Endothelial cell of umbilical vein (primary cell): ENCODE data around the gene RAD50. TPM values are rescaled to one million over a fixed set of nuclear protein-coding genes. Genes with fewer than 3 reads are reported as not detected.

Experiments
- BruUV-seq: library from RNA; stranded (reverse); fragments of 400-500 nt; replicated peaks from 2 replicates; lab custom pipeline; 2021; lab: Mats Ljungman, UMichigan
- CTCF ChIA-PET: fragments of 300-600, 350-600 bp; sonication (Branson Sonifier 250); formaldehyde crosslinking; loops from one replicate; lab custom pipeline; 2021; ENCODE audit warnings: antibody characterized with exemption, inconsistent platforms; lab: Charles Lee
- POLR2A ChIA-PET: fragments of 300-600, 350-600 bp; sonication (Branson Sonifier 250); formaldehyde crosslinking; loops from one replicate; lab custom pipeline; 2021; ENCODE audit warnings: antibody characterized with exemption, inconsistent platforms; lab: Charles Lee
- DNase-seq: peaks from one replicate; pipeline ENCODE4 v3.0.0-alpha.2; 2011; ENCODE audit warnings: low read depth, low spot score
- FAIRE-seq: peaks from 2 replicates; lab custom pipeline; 2011; peaks lifted over from hg19 to GRCh38; lab: Jason Lieb, UNC
- H2AFZ ChIP-seq: 2 replicates; pipeline ENCODE4 v1.6.0; 2012; ENCODE audit warnings: low read depth, low read length, control low read depth, inconsistent platforms
- H3K27ac ChIP-seq: 2 replicates; pipeline ENCODE4 v1.5.1; 2011; ENCODE audit warnings: low read depth, mild to moderate bottlenecking, control low read depth, low read length, moderate library complexity; ENCODE audit not compliant: insufficient read depth
- H3K27me3 ChIP-seq, 2 experiments: 2 replicates each; pipeline versions ENCODE4 v1.6.0 to v1.6.1; 2011; ENCODE audit warnings: low read length in 2 of 2, mixed read lengths in 1 of 2; ENCODE audit not compliant: control insufficient read depth in 2 of 2, insufficient read depth in 2 of 2
- H3K36me3 ChIP-seq, 2 experiments: 2 replicates in 1 of 2; 3 replicates in 1 of 2; pipeline ENCODE4 v1.5.1; 2011; ENCODE audit warnings: low read length in 2 of 2, mild to moderate bottlenecking in 1 of 2, moderate library complexity in 1 of 2; ENCODE audit not compliant: control insufficient read depth in 2 of 2, insufficient read depth in 2 of 2; ENCODE audit errors: extremely low read depth in 1 of 2
- H3K4me1 ChIP-seq: 3 replicates; pipeline ENCODE4 v1.5.1; 2011; ENCODE audit warnings: mild to moderate bottlenecking, low read length; ENCODE audit not compliant: control insufficient read depth, insufficient read depth; ENCODE audit errors: extremely low read depth
- H3K4me2 ChIP-seq: 2 replicates; pipeline ENCODE4 v1.6.1; 2011; ENCODE audit warnings: low read length, control low read depth, mixed read lengths; ENCODE audit not compliant: insufficient read depth
- H3K4me3 ChIP-seq, 3 experiments: fragments of 200-600 bp in 1 of 3; sonication (generic), shearing (Covaris generic) in 1 of 3; replicated peaks in 1 of 3; 2 replicates each; pipeline ENCODE4 v1.5.1; 2011 to 2016; ENCODE audit warnings: control low read depth in 3 of 3, low read length in 3 of 3, mild to moderate bottlenecking in 2 of 3, inconsistent platforms in 1 of 3, low read depth in 1 of 3, moderate library complexity in 1 of 3; ENCODE audit not compliant: insufficient read depth in 1 of 3
- H3K79me2 ChIP-seq: 2 replicates; pipeline ENCODE4 v1.6.0; 2012; ENCODE audit warnings: low read length, inconsistent platforms; ENCODE audit not compliant: control insufficient read depth, insufficient read depth
- H3K9ac ChIP-seq: replicated peaks from 2 replicates; pipeline ENCODE3; 2011; ENCODE audit warnings: low read length, control low read depth; ENCODE audit not compliant: insufficient read depth; ENCODE audit errors: extremely low read depth
- H3K9me1 ChIP-seq: replicated peaks from 3 replicates; pipeline ENCODE4 v1.6.0; 2011; ENCODE audit warnings: mild to moderate bottlenecking, low read length; ENCODE audit not compliant: control insufficient read depth, insufficient read depth; ENCODE audit errors: extremely low read depth
- H3K9me3 ChIP-seq: replicated peaks from 2 replicates; pipeline ENCODE4 v1.5.1; 2012; ENCODE audit warnings: low read length, inconsistent platforms; ENCODE audit not compliant: control insufficient read depth, insufficient read depth
- H4K20me1 ChIP-seq: replicated peaks from 2 replicates; pipeline ENCODE3; 2011; ENCODE audit warnings: mild to moderate bottlenecking, low read length; ENCODE audit not compliant: control insufficient read depth, insufficient read depth; ENCODE audit errors: extremely low read depth
- CTCF ChIP-seq, 2 donors: IDR thresholded peaks; 1 replicate in 1 of 2; 2 replicates in 1 of 2; pipeline ENCODE4 v1.5.1; 2011; ENCODE audit warnings: low read length in 2 of 2, mild to moderate bottlenecking in 2 of 2, moderate library complexity in 2 of 2, control low read depth in 1 of 2, inconsistent platforms in 1 of 2, low read depth in 1 of 2; ENCODE audit not compliant: insufficient read depth in 1 of 2; ENCODE audit errors: extremely low read depth in 1 of 2
- EZH2 ChIP-seq: IDR thresholded peaks from 2 replicates; pipeline ENCODE4 v1.6.1; 2012; ENCODE audit warnings: borderline replicate concordance, low read depth, mild to moderate bottlenecking, moderate library complexity, low read length, inconsistent platforms; ENCODE audit not compliant: severe bottlenecking
- FOS ChIP-seq: IDR thresholded peaks from 2 replicates; pipeline ENCODE4 v1.6.1; 2011; ENCODE audit warnings: mild to moderate bottlenecking, low read length, moderate library complexity, borderline replicate concordance; ENCODE audit not compliant: insufficient read depth
- GATA2 ChIP-seq: IDR thresholded peaks from 2 replicates; pipeline ENCODE4 v1.7.0; 2011; ENCODE audit warnings: low read depth, mild to moderate bottlenecking, moderate library complexity, mixed read lengths, low read length; ENCODE audit not compliant: insufficient read length, insufficient read depth
- JUN ChIP-seq: IDR thresholded peaks from 2 replicates; pipeline ENCODE4 v1.6.1; 2011; ENCODE audit warnings: borderline replicate concordance, low read depth; ENCODE audit not compliant: insufficient read length, insufficient read depth
- MAX ChIP-seq: IDR thresholded peaks from 2 replicates; pipeline ENCODE4 v1.6.1; 2011; ENCODE audit not compliant: insufficient read depth, insufficient read length
- MYC ChIP-seq: IDR thresholded peaks from one replicate; pipeline ENCODE4 v1.6.1; 2011; ENCODE audit warnings: mild to moderate bottlenecking, low read depth, low read length
- POLR2A ChIP-seq: IDR thresholded peaks from 2 replicates; pipeline ENCODE4 v1.6.1; 2012; ENCODE audit warnings: low read depth, mild to moderate bottlenecking, control low read depth, low read length
- POLR2AphosphoS5 ChIP-seq: IDR thresholded peaks from 2 replicates; pipeline ENCODE4 v1.6.1; 2012; ENCODE audit warnings: low read depth, mild to moderate bottlenecking, control low read depth, low read length, moderate library complexity; ENCODE audit not compliant: insufficient read depth
- dilution Hi-C: fragments of 300-500 bp; cut with MboI; formaldehyde crosslinking; loops from one replicate; pipeline ENCODE4 v1.15.0; 2019; ENCODE audit warnings: low sequenced_read_pairs; ENCODE audit not compliant: extremely low pct_ligation_motif_present
- intact Hi-C: fragments of 100-400 bp; cut with micrococcal nuclease; formaldehyde crosslinking; loops from one replicate; pipeline ENCODE4 v1.10.0; 2022
- polyA plus RNA-seq, 4 experiments: library from polyadenylated mRNA; depleted of rRNA in 3 of 4; stranded (reverse) in 3 of 4; unstranded in 1 of 4; fragments of >200 nt; gene quantifications; 2 replicates each; pipeline versions ENCODE4 v1.2.1 to v1.2.3, GENCODE V29; 2011 to 2012; ENCODE audit warnings: missing spikeins in 1 of 4
- total RNA-seq: library from RNA; stranded (reverse); gene quantifications from 2 replicates; pipeline ENCODE4 v1.2.3, GENCODE V29; 2021

RAD50 gene
- total and polyA plus RNA-seq, 2 donors (not counting 3 experiments of a cell fraction or from before 2014, with no cell fraction given), result 6.1 to 20.4 TPM

GRCh38 chr5:132681476-132681831 is 124.7 kb downstream of the RAD50 start:
- Histone ChIP-seq H3K27ac (no peak overlapping the region), H3K79me2 (no peaks in the 10 kb centered on the region), H4K20me1 (no peaks in the 10 kb centered on the region), H3K4me1 (peaks cover 7% of the 10 kb centered on the region), H3K4me2 (no peak overlapping the region), H3K4me3 (no peak overlapping the region), H3K36me3 (no peaks in the 10 kb centered on the region), H3K27me3 (no peaks in the 10 kb centered on the region), H3K9me3 (no peaks in the 10 kb centered on the region), H2AFZ (no peak overlapping the region), H3K9me1 (no peaks in the 10 kb centered on the region), H3K9ac (no peak overlapping the region)
- dilution Hi-C loops, result no loop called here
- DNase-seq (no peak), FAIRE-seq (no peak)
- intact Hi-C loops, result no loop called here
- CTCF ChIA-PET, result interaction anchor here (1.1 kb wide), 1 partner anchor 21 kb away, joined by 3 read pairs; no protein-coding TSS in a partner anchor
- POLR2A ChIA-PET, result no interaction called here
- TF ChIP-seq CTCF (IDR thresholded peaks at IDR 0.05; ENCODE audit: extremely low read depth in 1 of 2, insufficient read depth in 1 of 2, low read depth in 1 of 2, low read length in 2 of 2) (no peak), POLR2AphosphoS5 (no peak), EZH2 (no peak), FOS (no peak), POLR2A (no peak), MYC (no peak), JUN (no peak), MAX (no peak), GATA2 (no peak)
- no TSS peak for BruUV-seq
